Vagina (tissue), 2 donors: ENCODE results near the gene SCARF2. TPM values are rescaled to one million over a fixed set of nuclear protein-coding genes. Genes with fewer than 3 reads are reported as not detected.
"Not testable (repeated sequence)": the region's sequence is repeated elsewhere in the genome, so short reads cannot be mapped to it uniquely, and the experiment has no call there.

ENCODE experiments used
- DNase-seq, 2 donors: peaks; one replicate each; pipeline ENCODE4 v3.0.0-alpha.2; 2017; ENCODE audit errors: extremely low spot score in 2 of 2
- H3K27ac ChIP-seq: fragments of 200-600 bp; sonication (generic); one replicate; pipeline ENCODE4 v1.5.1; 2019
- H3K27me3 ChIP-seq: fragments of 200-600 bp; sonication (generic); one replicate; pipeline ENCODE4 v1.5.1; 2019
- H3K36me3 ChIP-seq, 2 donors: fragments of 200-600 bp; sonication (generic); one replicate each; pipeline ENCODE4 v1.5.1; 2017 to 2019
- H3K4me1 ChIP-seq: fragments of 200-600 bp; sonication (generic); one replicate; pipeline ENCODE4 v1.5.1; 2019
- H3K4me3 ChIP-seq, 2 donors: fragments of 200-600 bp; sonication (generic); 1 replicate in 1 of 2; 2 replicates in 1 of 2; pipeline ENCODE4 v1.5.1; 2016 to 2019
- H3K9me3 ChIP-seq: fragments of 200-600 bp; sonication (generic); one replicate; pipeline ENCODE4 v1.5.1; 2019
- CTCF ChIP-seq, 3 experiments: fragments of 450-650 bp in 2 of 3; fragments of 200-600 bp in 1 of 3; sonication (generic) in 1 of 3; IDR thresholded peaks; one replicate each; pipeline ENCODE4 v1.5.1; 2017 to 2019; ENCODE audit warnings: antibody characterized with exemption in 3 of 3, mild to moderate bottlenecking in 2 of 3, moderate library complexity in 2 of 3
- POLR2A ChIP-seq, 2 donors: fragments of 450-650 bp; IDR thresholded peaks; one replicate each; pipeline ENCODE4 v1.6.1; 2017; ENCODE audit warnings: antibody characterized with exemption in 2 of 2, mild to moderate bottlenecking in 2 of 2, moderate library complexity in 2 of 2
- POLR2AphosphoS5 ChIP-seq, 2 donors: sonication (generic); formaldehyde crosslinking; IDR thresholded peaks; one replicate each; pipeline ENCODE4 v1.9.0; 2017; ENCODE audit warnings: antibody characterized with exemption in 2 of 2, mild to moderate bottlenecking in 2 of 2, low read depth in 1 of 2; ENCODE audit not compliant: insufficient read depth in 1 of 2
- intact Hi-C: fragments of 100-400 bp; cut with DNase I; formaldehyde crosslinking; loops from one replicate; pipeline ENCODE4 v1.15.1; 2023
- total RNA-seq: library from RNA; depleted of rRNA; stranded (reverse); fragments of >200 nt; gene quantifications from one replicate; pipeline ENCODE4 v1.2.3, GENCODE V29; 2016

The SCARF2 gene
- total RNA-seq, 1 donor from 2014 or later, result 32.2 TPM

- Histone ChIP-seq H3K4me1 (no peaks in the 10 kb centered on the region), H3K27ac (no peak overlapping the region), H3K9me3 (no peaks in the 10 kb centered on the region), H3K27me3 (no peaks in the 10 kb centered on the region), H3K4me3 (no peak overlapping the region), H3K36me3 (no peaks in the 10 kb centered on the region)
- no peak for TF ChIP-seq CTCF (IDR thresholded peaks at IDR 0.05)
- no peak for TF ChIP-seq POLR2AphosphoS5 (IDR thresholded peaks at IDR 0.05; ENCODE audit: insufficient read depth in 1 of 2, low read depth in 1 of 2)
- TF ChIP-seq POLR2A (IDR thresholded peaks at IDR 0.05), result no peak
- no peak for DNase-seq
- intact Hi-C loops, result no loop called here
Observed at GRCh38 chr22:20479612-20480196, 42.1 kb upstream of the SCARF2 start.

DNA sequence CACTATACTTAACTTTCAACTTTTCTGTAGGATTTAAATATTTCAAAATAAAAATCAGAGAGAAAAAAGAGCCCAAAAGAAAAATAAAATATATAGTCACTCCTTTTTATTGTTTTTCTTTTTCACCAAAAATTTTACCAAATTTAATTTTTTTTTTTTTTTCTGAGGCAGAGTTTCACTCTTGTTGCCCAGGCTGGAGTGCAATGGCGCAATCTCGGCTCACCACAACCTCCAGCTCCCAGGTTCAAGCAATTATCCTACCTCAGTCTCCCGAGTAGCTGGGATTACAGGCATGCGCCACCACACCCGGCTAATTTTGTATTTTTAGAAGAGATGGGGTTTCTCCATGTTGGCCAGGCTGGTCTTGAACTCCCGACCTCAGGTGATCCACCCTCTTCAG is 40.4 kb upstream of the SCARF2 start:
- H3K36me3 ChIP-seq, H3K27ac ChIP-seq, DNase-seq, intact Hi-C loops, H3K27me3 ChIP-seq, H3K4me1 ChIP-seq, H3K9me3 ChIP-seq, H3K4me3 ChIP-seq: not testable (repeated sequence)

GRCh38 chr22:20475569-20475968 is 37.9 kb upstream of the SCARF2 start:
- H3K4me1 ChIP-seq, H3K9me3 ChIP-seq, H3K36me3 ChIP-seq, DNase-seq, H3K4me3 ChIP-seq, H3K27me3 ChIP-seq, intact Hi-C loops, H3K27ac ChIP-seq: not testable (repeated sequence)

- Histone ChIP-seq H3K36me3 (no peaks in the 10 kb centered on the region), H3K4me1 (no peaks in the 10 kb centered on the region), H3K27ac (no peak overlapping the region), H3K9me3 (no peaks in the 10 kb centered on the region), H3K27me3 (no peaks in the 10 kb centered on the region), H3K4me3 (no peak overlapping the region)
- TF ChIP-seq CTCF (IDR thresholded peaks at IDR 0.05), result no peak
- TF ChIP-seq POLR2AphosphoS5 (IDR thresholded peaks at IDR 0.05; ENCODE audit: insufficient read depth in 1 of 2, low read depth in 1 of 2), result no peak
- TF ChIP-seq POLR2A (IDR thresholded peaks at IDR 0.05), result no peak
- intact Hi-C loops, result no loop called here
- DNase-seq, result no peak
Observed at GRCh38 chr22:20475115-20475436, 37.5 kb upstream of the SCARF2 start.

GRCh38 chr22:20472629-20473442 is 35.2 kb upstream of the SCARF2 start:
- no peaks in the 10 kb centered on the region for H3K36me3 ChIP-seq
- TF ChIP-seq POLR2AphosphoS5 (IDR thresholded peaks at IDR 0.05; ENCODE audit: insufficient read depth in 1 of 2, low read depth in 1 of 2) (no peak), POLR2A (IDR thresholded peaks at IDR 0.05) (no peak), CTCF (IDR thresholded peaks at IDR 0.05) (no peak)
- no peaks in the 10 kb centered on the region for H3K9me3 ChIP-seq
- no peaks in the 10 kb centered on the region for H3K27me3 ChIP-seq
- intact Hi-C loops, result no loop called here
- H3K4me3 ChIP-seq, result no peak overlapping the region
- H3K27ac ChIP-seq, result no peak overlapping the region
- no peak for DNase-seq
- H3K4me1 ChIP-seq, result no peaks in the 10 kb centered on the region

DNA sequence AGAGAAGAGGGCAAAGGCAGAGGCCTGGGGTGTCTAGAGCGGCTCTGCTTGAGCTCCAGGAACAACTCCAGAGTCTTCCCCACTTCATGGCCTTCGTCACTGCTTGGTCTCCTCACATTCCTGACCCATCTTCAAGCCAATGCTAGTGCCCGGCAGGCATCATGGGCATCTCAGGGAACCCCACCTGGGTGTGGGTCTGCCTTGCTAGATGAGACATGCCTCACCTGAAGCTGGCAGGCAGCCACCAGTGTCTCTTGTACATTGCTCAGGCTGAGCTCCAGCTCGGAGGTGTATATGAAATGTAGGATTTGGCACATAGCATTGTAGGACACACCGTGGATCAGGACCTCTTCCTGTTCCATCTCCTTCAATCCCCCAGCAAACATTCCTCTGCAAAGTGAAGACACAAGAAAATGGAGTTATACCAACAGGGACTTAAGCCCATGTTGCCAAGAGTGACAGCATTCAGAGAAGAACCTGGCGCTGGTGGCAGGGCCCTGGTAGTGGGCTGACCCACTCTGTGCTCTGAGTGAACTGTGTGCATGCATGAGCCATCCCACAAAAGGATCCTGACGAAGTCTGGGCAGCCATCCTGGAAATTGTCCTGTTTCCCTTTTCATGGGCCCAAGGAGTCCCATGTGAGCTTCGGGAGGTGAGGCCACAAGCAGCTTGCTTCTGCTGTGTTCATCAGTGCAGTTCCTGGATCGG is 33.7 kb upstream of the SCARF2 start:
- TF ChIP-seq POLR2AphosphoS5 (IDR thresholded peaks at IDR 0.05; ENCODE audit: insufficient read depth in 1 of 2, low read depth in 1 of 2), result no peak
- TF ChIP-seq POLR2A (IDR thresholded peaks at IDR 0.05), result no peak
- TF ChIP-seq CTCF (IDR thresholded peaks at IDR 0.05), result no peak
- Histone ChIP-seq H3K27me3 (no peaks in the 10 kb centered on the region), H3K27ac (no peak overlapping the region), H3K36me3 (no peaks in the 10 kb centered on the region), H3K9me3 (no peaks in the 10 kb centered on the region), H3K4me1 (no peaks in the 10 kb centered on the region), H3K4me3 (no peak overlapping the region)
- DNase-seq, result no peak
- intact Hi-C loops, result no loop called here

DNA sequence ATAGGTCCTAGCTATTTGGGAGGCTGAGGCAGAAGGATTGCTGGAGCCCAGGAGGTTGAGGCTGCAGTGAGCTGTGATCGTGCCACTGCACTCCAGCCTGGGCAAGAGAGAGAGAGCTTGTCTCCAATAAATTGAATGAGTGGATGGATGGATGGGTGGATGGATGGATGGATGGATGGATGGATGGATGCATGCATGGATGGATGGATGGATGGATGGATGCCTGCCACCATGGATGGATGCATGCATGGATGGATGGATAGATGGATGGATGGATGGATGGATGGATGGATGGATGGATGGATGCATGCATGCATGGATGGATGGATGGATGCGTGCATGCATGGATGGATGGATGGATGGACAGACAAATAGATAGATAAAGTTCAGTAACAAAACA is 32.9 kb upstream of the SCARF2 start:
- intact Hi-C loops, H3K27ac ChIP-seq, H3K9me3 ChIP-seq, H3K27me3 ChIP-seq, DNase-seq, H3K4me1 ChIP-seq, H3K36me3 ChIP-seq, H3K4me3 ChIP-seq: not testable (repeated sequence)
